ENCODE measurements around the gene ZNF195. TPM values are rescaled to one million over a fixed set of nuclear protein-coding genes. Genes with fewer than 3 reads are reported as not detected.
A peak's percentile ranks its signal among the peaks of the same experiment; 100 is the strongest.

ZNF195 gene
- total RNA-seq, 4 donors from 2014 or later = 14.4 to 22.4 (median 18.2) TPM

DNA sequence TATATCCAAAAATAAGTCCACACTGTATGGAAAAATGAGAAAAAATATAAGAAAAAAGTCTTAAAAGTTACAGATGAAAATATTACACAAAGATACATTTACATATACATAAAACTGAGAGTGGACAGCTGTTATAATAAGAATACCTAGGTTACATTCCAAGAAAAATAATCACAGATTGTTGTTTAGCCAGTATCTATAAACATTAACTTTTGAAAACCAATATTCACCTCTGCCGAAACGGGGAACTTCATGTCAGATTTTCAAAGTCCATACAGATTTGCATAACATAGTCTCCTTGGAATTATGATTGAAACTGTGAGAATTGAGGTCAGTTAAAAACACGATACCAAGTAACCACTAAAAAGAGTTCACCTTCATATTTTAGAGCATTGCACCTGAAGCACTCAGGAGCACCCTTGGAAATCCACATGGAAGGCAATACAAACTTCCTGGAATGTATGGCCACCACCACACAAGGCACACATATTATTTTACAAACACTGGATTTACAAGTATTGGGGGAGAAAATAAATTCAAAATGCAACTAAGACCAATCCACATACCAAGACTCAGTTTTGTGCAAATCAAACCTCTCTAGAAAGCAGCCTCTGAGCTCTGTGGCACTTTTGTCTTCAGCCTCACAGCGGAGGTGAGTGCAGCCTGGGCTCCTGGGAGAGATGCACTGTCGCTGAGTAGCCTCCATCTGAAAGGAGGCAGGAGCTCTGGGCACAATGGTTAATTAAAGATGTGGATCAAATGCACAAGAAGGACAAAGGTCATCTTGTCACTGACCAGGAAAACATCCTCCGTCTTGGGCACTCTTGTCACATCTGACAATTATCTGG, 34.4 kb downstream of the ZNF195 start:
- Histone ChIP-seq H3K36me3 (no peaks in the 10 kb centered on the region), H3K27me3 (peaks cover 7% of the 10 kb centered on the region), H3K4me3 (no peak overlapping the region), H3K27ac (no peak overlapping the region), H3K9me3 (no peaks in the 10 kb centered on the region), H3K4me1 (no peaks in the 10 kb centered on the region)
- no peak for DNase-seq (ENCODE audit: low spot score in 2 of 2)
- TF ChIP-seq EP300 (IDR thresholded peaks at IDR 0.05) (no peak), POLR2AphosphoS5 (IDR thresholded peaks at IDR 0.05) (no peak), POLR2A (IDR thresholded peaks at IDR 0.05) (no peak)
- TF ChIP-seq, protein P1, sequence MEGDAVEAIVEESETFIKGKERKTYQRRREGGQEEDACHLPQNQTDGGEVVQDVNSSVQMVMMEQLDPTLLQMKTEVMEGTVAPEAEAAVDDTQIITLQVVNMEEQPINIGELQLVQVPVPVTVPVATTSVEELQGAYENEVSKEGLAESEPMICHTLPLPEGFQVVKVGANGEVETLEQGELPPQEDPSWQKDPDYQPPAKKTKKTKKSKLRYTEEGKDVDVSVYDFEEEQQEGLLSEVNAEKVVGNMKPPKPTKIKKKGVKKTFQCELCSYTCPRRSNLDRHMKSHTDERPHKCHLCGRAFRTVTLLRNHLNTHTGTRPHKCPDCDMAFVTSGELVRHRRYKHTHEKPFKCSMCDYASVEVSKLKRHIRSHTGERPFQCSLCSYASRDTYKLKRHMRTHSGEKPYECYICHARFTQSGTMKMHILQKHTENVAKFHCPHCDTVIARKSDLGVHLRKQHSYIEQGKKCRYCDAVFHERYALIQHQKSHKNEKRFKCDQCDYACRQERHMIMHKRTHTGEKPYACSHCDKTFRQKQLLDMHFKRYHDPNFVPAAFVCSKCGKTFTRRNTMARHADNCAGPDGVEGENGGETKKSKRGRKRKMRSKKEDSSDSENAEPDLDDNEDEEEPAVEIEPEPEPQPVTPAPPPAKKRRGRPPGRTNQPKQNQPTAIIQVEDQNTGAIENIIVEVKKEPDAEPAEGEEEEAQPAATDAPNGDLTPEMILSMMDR (IDR thresholded peaks at IDR 0.05) = no peak
- WGBS = 83% methylated on average over 6 of the region's 6 CpGs

DNA sequence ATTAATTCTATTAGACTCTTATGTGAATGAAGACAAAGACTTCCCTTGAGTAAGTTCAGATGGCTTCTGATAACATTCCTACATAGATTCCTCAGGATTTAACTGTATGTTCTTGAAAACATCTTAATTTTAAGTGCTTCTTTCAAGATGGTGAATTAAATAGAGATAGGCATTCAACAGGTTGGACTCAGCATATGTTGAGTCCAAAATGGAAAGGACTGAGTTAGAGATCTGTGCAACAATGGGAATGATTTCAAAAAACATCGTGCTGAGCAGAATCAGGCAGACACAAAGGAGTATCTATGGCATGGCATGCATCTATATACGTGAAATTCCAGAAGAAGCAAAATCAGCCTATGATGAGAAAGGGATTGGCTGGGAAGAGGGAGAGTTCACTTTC, 36.2 kb downstream of the ZNF195 start:
- no peaks in the 10 kb centered on the region for H3K9me3 ChIP-seq
- no peak overlapping the region for H3K27ac ChIP-seq
- H3K4me1 ChIP-seq = no peaks in the 10 kb centered on the region
- 70% methylated on average over 2 of the region's 2 CpGs for WGBS
- no peak for DNase-seq (ENCODE audit: low spot score in 2 of 2)
- H3K27me3 ChIP-seq = peaks cover 16% of the 10 kb centered on the region
- H3K36me3 ChIP-seq = no peaks in the 10 kb centered on the region
- no peak for TF ChIP-seq POLR2AphosphoS5 (IDR thresholded peaks at IDR 0.05)
- TF ChIP-seq POLR2A (IDR thresholded peaks at IDR 0.05) = no peak
- no peak for TF ChIP-seq EP300 (IDR thresholded peaks at IDR 0.05)
- TF ChIP-seq, protein P1 (IDR thresholded peaks at IDR 0.05) = no peak
- H3K4me3 ChIP-seq = no peak overlapping the region

DNA sequence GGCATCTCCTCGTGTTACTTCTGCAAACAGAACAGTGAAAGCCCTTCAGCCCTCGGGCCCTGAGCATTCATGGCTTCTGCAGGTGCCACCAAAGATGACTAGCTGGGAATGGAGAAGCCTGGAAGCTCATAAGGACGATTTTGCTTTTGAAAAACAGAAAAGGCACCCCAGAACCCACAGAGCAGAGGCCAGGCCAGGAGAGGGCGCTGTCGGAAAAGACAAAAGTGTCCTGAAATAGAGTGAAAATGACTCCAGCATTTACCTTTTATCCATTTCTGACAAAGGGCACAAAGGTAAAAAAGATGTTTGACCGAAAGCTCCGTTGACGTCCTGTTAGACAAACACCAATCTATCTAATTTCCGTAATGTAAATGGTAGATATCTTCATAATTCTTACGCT, 37.6 kb downstream of the ZNF195 start:
- H3K4me1 ChIP-seq = no peaks in the 10 kb centered on the region
- no peaks in the 10 kb centered on the region for H3K36me3 ChIP-seq
- H3K9me3 ChIP-seq = no peaks in the 10 kb centered on the region
- WGBS = 27% methylated on average over 10 of the region's 10 CpGs
- no peak for TF ChIP-seq POLR2A (IDR thresholded peaks at IDR 0.05)
- no peak for TF ChIP-seq POLR2AphosphoS5 (IDR thresholded peaks at IDR 0.05)
- TF ChIP-seq, protein P1 (IDR thresholded peaks at IDR 0.05) = peak; percentile 62 to 63
- TF ChIP-seq EP300 (IDR thresholded peaks at IDR 0.05) = no peak
- no peak overlapping the region for H3K4me3 ChIP-seq
- peaks cover 16% of the 10 kb centered on the region for H3K27me3 ChIP-seq
- DNase-seq (ENCODE audit: low spot score in 2 of 2) = no peak
- H3K27ac ChIP-seq = no peak overlapping the region

DNA sequence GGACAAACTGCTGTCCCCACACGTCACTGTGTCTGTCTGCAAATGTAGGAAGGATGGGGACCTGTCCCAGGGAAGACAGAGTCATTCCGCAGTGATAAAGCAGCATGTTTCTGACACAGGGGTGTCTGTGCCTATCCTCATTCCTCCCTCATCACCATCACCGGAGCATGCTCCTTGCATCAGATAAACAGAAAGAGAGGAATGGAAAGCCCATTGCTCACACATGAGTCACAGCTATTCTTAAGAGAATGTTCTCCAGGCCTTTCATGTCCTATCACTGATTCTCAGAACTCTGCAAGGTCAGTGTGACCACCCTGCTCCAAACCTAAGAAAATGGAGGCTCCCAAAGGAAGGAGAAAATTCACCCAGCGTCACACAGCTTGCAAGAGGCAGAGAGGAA, 38.9 kb downstream of the ZNF195 start:
- 90% methylated on average over 4 of the region's 4 CpGs for WGBS
- TF ChIP-seq, protein P1 (IDR thresholded peaks at IDR 0.05) = no peak
- TF ChIP-seq POLR2AphosphoS5 (IDR thresholded peaks at IDR 0.05) (no peak), POLR2A (IDR thresholded peaks at IDR 0.05) (no peak), EP300 (IDR thresholded peaks at IDR 0.05) (no peak)
- no peak for DNase-seq (ENCODE audit: low spot score in 2 of 2)
- Histone ChIP-seq H3K27ac (no peak overlapping the region), H3K9me3 (no peaks in the 10 kb centered on the region), H3K4me3 (no peak overlapping the region), H3K36me3 (no peaks in the 10 kb centered on the region), H3K27me3 (peaks cover 16% of the 10 kb centered on the region), H3K4me1 (no peaks in the 10 kb centered on the region)

DNA sequence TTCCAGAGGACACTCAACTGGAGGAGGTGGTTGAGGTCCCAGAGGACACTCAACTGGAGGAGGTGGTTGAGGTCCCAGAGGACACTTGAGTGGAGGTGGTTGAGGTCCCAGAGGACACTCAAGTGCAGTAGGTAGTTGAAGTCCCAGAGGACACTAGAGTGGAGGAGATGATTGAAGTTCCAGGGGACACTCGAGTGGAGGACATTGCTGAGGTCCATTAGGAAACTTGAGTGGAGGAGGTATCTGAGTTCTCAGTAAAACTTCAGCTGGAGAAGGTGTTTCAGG, 39.7 kb downstream of the ZNF195 start:
- Histone ChIP-seq H3K27me3 (peaks cover 16% of the 10 kb centered on the region), H3K4me3 (no peak overlapping the region), H3K36me3 (no peaks in the 10 kb centered on the region), H3K4me1 (no peaks in the 10 kb centered on the region), H3K27ac (no peak overlapping the region), H3K9me3 (no peaks in the 10 kb centered on the region)
- no peak for DNase-seq (ENCODE audit: low spot score in 2 of 2)
- TF ChIP-seq, protein P1 (IDR thresholded peaks at IDR 0.05) = no peak
- TF ChIP-seq POLR2AphosphoS5 (IDR thresholded peaks at IDR 0.05) (no peak), POLR2A (IDR thresholded peaks at IDR 0.05) (no peak), EP300 (IDR thresholded peaks at IDR 0.05) (no peak)
- WGBS = 91% methylated on average over 1 of the region's 1 CpG

All from suprapubic skin (tissue), 4 donors.